Mucosa of rectum (tissue), 2 donors: Measurements from ENCODE around the gene TMOD3.

Experiments
- H3K27ac ChIP-seq, 2 donors: one replicate each; pipeline ENCODE4 v1.7.0; 2013; ENCODE audit warnings: inconsistent platforms in 2 of 2, low read depth in 2 of 2, low read length in 2 of 2
- H3K27me3 ChIP-seq, 2 donors: one replicate each; pipeline ENCODE4 v1.7.0; 2013; ENCODE audit warnings: low read length in 2 of 2; ENCODE audit not compliant: control insufficient read depth in 2 of 2, insufficient read depth in 2 of 2
- H3K36me3 ChIP-seq, 2 donors: one replicate each; pipeline ENCODE4 v1.7.0; 2013; ENCODE audit warnings: low read length in 2 of 2; ENCODE audit not compliant: control insufficient read depth in 2 of 2, insufficient read depth in 2 of 2
- H3K4me1 ChIP-seq, 2 donors: one replicate each; pipeline ENCODE4 v1.7.0; 2013; ENCODE audit warnings: low read length in 2 of 2, mild to moderate bottlenecking in 1 of 2; ENCODE audit not compliant: control insufficient read depth in 2 of 2, insufficient read depth in 2 of 2
- H3K4me3 ChIP-seq, 2 donors: one replicate each; pipeline ENCODE4 v1.7.0; 2013; ENCODE audit warnings: low read length in 2 of 2
- H3K9ac ChIP-seq, 2 donors: one replicate each; pipeline ENCODE4 v1.7.0; 2013; ENCODE audit warnings: low read length in 2 of 2, low read depth in 1 of 2, mild to moderate bottlenecking in 1 of 2
- H3K9me3 ChIP-seq, 2 donors: one replicate each; pipeline ENCODE4 v1.7.0; 2013; ENCODE audit warnings: low read length in 2 of 2; ENCODE audit not compliant: control insufficient read depth in 2 of 2
- donor health status: healthy.
- donor health status: Normal muscosa, but diverticular disease.

The TMOD3 gene

DNA sequence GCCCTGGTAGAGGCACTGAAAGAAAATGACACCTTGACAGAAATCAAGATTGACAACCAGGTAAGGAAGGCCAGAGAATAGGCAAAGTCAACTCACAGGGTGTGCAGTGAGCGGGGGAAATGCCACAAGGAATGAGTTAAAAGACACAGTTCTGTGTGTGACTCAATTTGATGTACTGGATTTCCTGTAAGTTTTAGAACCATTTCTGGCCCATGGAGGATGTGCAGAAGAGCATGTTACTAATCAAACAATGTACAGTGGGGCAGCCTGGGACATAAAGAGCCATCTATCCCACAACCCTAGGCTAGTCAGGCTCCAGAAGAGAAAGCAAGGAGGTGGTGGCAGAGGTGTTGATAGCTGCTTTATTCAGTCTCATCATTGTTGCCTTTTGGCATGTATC is 31.2 kb upstream of the TMOD3 start:
- no peaks in the 10 kb centered on the region for H3K9me3 ChIP-seq
- H3K36me3 ChIP-seq, result peaks cover 0 to 9% of the 10 kb centered on the region in 2 donors
- H3K4me1 ChIP-seq, result no peaks in the 10 kb centered on the region
- H3K27ac ChIP-seq, result no peak overlapping the region
- no peak overlapping the region for H3K4me3 ChIP-seq
- no peaks in the 10 kb centered on the region for H3K27me3 ChIP-seq
- no peak overlapping the region for H3K9ac ChIP-seq

DNA sequence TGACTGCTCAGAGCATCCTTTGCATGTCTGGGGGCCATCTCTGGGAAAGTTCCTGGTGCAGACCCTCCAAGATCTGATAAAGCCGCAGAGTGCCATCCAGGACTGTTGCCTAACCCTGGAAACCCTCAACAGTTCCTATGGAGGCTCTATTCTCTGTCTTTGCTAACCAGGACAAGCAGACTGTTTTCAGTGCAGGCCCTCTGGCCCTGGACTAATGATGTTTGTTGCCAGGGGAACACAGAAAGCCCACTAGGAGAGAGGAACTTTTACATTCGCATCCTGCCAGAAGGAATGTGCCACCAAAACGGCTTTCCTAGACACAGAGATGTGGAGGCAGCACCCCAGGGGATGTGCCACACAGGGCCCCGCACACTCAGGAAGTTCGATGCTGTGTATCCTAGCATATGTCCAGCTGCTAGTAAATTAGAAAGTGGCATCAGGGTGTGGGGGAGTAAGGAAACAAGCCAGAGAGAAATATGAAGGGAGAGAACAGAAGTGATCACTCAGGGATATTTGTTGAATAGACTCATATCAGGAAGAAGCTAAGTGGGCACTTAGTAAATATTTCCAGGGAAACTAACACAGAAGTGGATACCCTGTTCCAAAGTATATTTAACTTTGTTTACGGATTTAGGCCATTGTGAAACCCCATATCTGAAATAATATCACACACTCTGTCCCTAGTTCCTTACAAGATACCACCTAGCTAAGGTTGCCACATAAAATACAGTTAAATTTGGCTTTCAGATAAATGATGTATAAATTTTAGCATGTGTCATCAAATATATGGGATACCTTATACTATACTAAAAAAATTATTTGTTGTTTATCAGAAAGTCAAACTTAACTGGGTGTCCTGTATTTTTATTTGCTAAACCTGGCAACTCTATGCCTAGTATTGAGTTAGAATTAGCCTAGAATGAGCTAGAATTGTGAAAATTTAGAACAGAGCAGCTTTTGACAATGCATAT is 29.9 kb upstream of the TMOD3 start:
- H3K4me3 ChIP-seq, result no peak overlapping the region
- no peak overlapping the region for H3K27ac ChIP-seq
- no peak overlapping the region for H3K9ac ChIP-seq
- no peaks in the 10 kb centered on the region for H3K4me1 ChIP-seq
- H3K27me3 ChIP-seq, result no peaks in the 10 kb centered on the region
- peaks cover 0 to 9% of the 10 kb centered on the region in 2 donors for H3K36me3 ChIP-seq
- H3K9me3 ChIP-seq, result no peaks in the 10 kb centered on the region

- peaks cover 0 to 9% of the 10 kb centered on the region in 2 donors for H3K36me3 ChIP-seq
- H3K27ac ChIP-seq, result no peak overlapping the region
- no peak overlapping the region for H3K9ac ChIP-seq
- no peaks in the 10 kb centered on the region for H3K9me3 ChIP-seq
- no peaks in the 10 kb centered on the region for H3K4me1 ChIP-seq
- no peak overlapping the region for H3K4me3 ChIP-seq
- H3K27me3 ChIP-seq, result no peaks in the 10 kb centered on the region
Observed at GRCh38 chr15:51801391-51801835, 28.0 kb upstream of the TMOD3 start.

DNA sequence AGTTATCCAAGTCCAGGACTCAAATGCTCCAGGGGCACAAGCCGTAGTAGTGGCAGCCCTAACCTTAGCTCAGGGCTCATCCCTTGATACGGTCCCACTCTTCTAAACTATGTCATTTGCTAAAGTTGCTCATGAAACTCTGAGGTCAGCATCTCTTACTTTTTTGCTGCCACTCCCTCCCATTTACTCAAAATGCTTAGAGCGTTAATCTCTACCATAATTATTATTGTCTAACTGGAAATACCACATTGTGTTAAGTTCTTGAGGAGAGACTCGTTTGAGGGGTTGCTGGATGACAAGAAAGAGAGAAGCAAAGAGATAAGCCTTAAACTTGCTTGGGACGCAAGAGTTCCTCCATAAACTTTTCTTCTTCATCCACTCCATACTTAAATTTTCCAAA is 26.9 kb upstream of the TMOD3 start:
- no peaks in the 10 kb centered on the region for H3K4me1 ChIP-seq
- peaks cover 0 to 9% of the 10 kb centered on the region in 2 donors for H3K36me3 ChIP-seq
- no peak overlapping the region for H3K4me3 ChIP-seq
- no peak overlapping the region for H3K27ac ChIP-seq
- no peaks in the 10 kb centered on the region for H3K9me3 ChIP-seq
- no peak overlapping the region for H3K9ac ChIP-seq
- H3K27me3 ChIP-seq, result no peaks in the 10 kb centered on the region

- Histone ChIP-seq H3K4me1 (no peaks in the 10 kb centered on the region), H3K27ac (no peak overlapping the region), H3K4me3 (no peak overlapping the region), H3K36me3 (peaks cover 0 to 2% of the 10 kb centered on the region in 2 donors), H3K27me3 (no peaks in the 10 kb centered on the region), H3K9ac (no peak overlapping the region), H3K9me3 (no peaks in the 10 kb centered on the region)
Observed at GRCh38 chr15:51803965-51804364, 25.5 kb upstream of the TMOD3 start.

GRCh38 chr15:51806123-51806522 is 23.3 kb upstream of the TMOD3 start:
- Histone ChIP-seq H3K36me3 (no peaks in the 10 kb centered on the region), H3K9me3 (no peaks in the 10 kb centered on the region), H3K27me3 (no peaks in the 10 kb centered on the region), H3K9ac (no peak overlapping the region), H3K27ac (no peak overlapping the region), H3K4me1 (no peaks in the 10 kb centered on the region), H3K4me3 (no peak overlapping the region)

DNA sequence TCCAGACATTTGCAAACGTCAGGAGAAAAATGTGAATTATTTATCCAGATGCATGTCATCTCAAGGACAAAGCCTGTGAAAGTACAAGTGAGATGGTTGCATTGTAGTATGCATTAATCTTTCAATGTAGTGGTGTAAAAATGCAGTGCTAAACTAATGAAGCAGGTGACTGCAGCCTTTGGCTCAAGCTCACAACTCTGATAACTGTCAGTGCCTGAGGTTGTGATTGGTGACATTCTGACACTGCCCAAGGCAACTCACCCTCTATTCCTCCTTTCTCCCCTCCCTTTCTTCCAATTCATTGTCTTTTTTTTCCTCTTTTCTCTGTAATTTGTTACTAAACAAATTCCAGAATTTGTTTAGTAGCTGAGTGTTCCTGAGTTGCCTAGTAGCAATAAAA is 20.0 kb upstream of the TMOD3 start:
- no peaks in the 10 kb centered on the region for H3K9me3 ChIP-seq
- no peaks in the 10 kb centered on the region for H3K36me3 ChIP-seq
- no peak overlapping the region for H3K27ac ChIP-seq
- H3K4me3 ChIP-seq, result no peak overlapping the region
- H3K27me3 ChIP-seq, result no peaks in the 10 kb centered on the region
- H3K4me1 ChIP-seq, result no peaks in the 10 kb centered on the region
- H3K9ac ChIP-seq, result no peak overlapping the region

- no peaks in the 10 kb centered on the region for H3K36me3 ChIP-seq
Observed at GRCh38 chr15:51812598-51812997, 16.9 kb upstream of the TMOD3 start.

DNA sequence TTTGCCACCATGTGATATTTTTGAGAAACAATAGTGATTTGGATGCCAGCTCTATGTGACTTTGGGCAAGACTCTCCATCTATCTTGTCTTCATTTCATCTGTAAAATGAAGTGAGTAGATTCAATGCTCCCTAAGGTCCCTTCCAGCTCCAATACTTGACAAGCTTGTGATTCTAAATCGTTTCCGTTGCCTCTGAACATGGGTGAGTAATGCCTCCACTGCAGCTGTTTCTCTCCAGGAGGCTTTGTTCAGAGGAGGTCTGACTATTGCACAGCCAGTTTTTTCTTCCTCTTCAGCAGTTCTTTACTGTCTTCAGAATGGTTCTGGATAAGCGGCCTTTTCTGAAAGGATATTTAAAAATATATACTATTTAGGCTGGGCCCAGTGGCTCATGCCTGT is 14.8 kb upstream of the TMOD3 start:
- no peaks in the 10 kb centered on the region for H3K9me3 ChIP-seq
- no peak overlapping the region for H3K4me3 ChIP-seq

More at GRCh38 chr15:51812598-51812997, 16.9 kb upstream of the TMOD3 start:
- no peaks in the 10 kb centered on the region for H3K9me3 ChIP-seq
- no peaks in the 10 kb centered on the region for H3K27me3 ChIP-seq
- H3K4me3 ChIP-seq, result no peak overlapping the region
- no peak overlapping the region for H3K9ac ChIP-seq
- no peak overlapping the region for H3K27ac ChIP-seq
- no peaks in the 10 kb centered on the region for H3K4me1 ChIP-seq

DNA sequence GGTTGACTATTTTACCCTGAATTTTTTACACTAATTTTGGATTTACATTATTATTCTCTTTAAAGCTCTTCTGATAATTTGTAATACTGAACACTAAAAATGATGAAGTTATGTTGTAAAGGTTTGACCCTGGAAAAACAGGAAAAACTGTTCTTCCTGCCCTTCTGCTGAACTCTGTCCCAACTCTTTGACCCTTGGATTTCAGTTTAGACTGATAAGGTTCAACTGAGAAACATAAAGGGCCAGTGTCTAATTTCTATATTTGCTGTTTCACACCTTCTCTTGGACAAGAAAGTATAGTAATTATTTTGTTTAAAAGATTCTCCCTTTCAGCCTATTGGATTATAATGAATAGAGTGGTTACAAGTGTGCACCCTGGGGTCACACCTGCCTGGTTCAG is 12.8 kb upstream of the TMOD3 start:
- H3K36me3 ChIP-seq, result no peaks in the 10 kb centered on the region
- H3K27me3 ChIP-seq, result no peaks in the 10 kb centered on the region
- no peak overlapping the region for H3K9ac ChIP-seq
- H3K27ac ChIP-seq, result no peak overlapping the region
- H3K4me3 ChIP-seq, result no peak overlapping the region
- H3K9me3 ChIP-seq, result peaks cover 3 to 6% of the 10 kb centered on the region in 2 donors
- no peaks in the 10 kb centered on the region for H3K4me1 ChIP-seq

More for the DNA sequence above, 14.8 kb upstream of the TMOD3 start:
- Histone ChIP-seq H3K27ac (no peak overlapping the region), H3K9ac (no peak overlapping the region), H3K36me3 (no peaks in the 10 kb centered on the region), H3K27me3 (no peaks in the 10 kb centered on the region), H3K4me1 (no peaks in the 10 kb centered on the region)
